ENCODE measurements around the gene PITPNM2.
"Not testable (repeated sequence)": the region's sequence is repeated elsewhere in the genome, so short reads cannot be mapped to it uniquely, and the experiment has no call there.

The PITPNM2 gene

DNA sequence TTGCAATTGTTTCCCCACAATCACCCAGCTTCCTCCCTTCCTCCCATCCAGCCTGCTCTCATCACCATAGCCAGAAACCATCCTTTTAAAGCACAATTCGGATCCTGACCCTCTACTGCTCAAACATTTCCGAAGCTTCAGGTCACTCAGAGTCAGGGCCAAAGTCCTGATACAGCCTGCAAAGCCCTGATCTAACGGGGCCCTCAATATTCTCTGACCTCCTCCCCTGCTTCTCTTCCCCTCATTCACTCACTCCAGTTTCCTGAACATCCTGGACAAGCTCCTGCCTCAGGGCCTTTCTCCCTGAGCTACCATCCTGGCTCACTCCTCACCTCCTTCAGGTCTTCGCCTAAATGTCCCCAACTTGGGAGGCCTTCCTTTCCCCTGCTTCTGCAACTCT is 46.1 kb downstream of the PITPNM2 start:
- DNase-seq (ENCODE audit: insufficient read length, low spot score): no peak
- TF ChIP-seq, protein P1, sequence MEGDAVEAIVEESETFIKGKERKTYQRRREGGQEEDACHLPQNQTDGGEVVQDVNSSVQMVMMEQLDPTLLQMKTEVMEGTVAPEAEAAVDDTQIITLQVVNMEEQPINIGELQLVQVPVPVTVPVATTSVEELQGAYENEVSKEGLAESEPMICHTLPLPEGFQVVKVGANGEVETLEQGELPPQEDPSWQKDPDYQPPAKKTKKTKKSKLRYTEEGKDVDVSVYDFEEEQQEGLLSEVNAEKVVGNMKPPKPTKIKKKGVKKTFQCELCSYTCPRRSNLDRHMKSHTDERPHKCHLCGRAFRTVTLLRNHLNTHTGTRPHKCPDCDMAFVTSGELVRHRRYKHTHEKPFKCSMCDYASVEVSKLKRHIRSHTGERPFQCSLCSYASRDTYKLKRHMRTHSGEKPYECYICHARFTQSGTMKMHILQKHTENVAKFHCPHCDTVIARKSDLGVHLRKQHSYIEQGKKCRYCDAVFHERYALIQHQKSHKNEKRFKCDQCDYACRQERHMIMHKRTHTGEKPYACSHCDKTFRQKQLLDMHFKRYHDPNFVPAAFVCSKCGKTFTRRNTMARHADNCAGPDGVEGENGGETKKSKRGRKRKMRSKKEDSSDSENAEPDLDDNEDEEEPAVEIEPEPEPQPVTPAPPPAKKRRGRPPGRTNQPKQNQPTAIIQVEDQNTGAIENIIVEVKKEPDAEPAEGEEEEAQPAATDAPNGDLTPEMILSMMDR (IDR thresholded peaks at IDR 0.05; ENCODE audit: insufficient read depth, missing control alignments): no peak
- FAIRE-seq: no peak

DNA sequence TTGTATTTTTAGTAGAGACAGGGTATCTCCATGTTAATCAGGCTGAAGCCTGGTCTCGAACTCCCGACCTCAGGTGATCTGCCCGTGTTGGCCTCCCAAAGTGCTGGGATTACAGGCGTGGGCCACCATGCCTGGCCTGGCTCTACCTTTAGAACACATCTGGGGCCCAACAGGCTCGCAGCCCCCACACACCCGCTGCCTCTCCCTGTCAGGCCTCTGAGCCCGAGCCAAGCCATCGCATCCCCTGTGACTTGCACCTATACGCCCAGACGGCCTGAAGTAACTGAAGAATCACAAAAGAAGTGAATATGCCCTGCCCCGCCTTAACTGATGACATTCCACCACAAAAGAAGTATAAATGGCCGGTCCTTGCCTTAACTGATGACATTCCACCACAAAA is 46.8 kb downstream of the PITPNM2 start:
- FAIRE-seq; DNase-seq (ENCODE audit: insufficient read length, low spot score): not testable (repeated sequence)

DNA sequence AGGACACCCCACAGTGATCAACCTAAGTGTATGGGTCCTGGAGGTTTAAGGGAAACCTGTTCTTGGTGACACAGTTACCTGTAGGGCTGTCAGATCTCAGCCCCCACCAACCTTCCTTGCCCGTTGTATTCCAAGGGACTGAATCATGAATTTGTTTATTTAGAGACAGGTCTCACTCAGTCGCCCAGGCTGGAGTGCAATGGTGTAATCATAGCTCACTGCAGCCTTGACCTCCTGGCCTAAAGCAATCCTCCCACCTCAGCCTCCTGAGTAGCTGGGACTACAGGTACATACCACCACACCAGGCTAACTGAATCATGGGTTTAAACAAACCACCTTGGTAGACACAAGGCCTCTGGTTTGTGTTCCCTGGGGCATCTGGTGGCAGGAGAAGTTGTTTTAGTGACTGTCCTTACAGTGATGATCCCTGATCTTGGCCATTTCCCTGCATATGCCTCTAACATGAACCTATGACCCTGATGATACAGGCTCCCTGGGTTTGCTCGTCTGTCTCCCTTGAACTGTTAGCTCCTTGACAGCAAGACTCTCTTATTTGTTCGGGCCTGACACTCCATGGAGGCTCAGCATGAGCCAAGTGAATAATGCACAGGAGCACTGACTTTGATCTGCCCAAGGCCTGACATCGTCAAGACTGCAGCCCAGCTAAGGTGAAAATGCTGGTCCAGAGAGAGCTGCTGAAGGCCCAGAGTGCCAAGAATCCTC is 47.9 kb downstream of the PITPNM2 start:
- DNase-seq (ENCODE audit: insufficient read length, low spot score) (no peak), FAIRE-seq (no peak)
- TF ChIP-seq, protein P1 (IDR thresholded peaks at IDR 0.05; ENCODE audit: insufficient read depth, missing control alignments): no peak

DNA sequence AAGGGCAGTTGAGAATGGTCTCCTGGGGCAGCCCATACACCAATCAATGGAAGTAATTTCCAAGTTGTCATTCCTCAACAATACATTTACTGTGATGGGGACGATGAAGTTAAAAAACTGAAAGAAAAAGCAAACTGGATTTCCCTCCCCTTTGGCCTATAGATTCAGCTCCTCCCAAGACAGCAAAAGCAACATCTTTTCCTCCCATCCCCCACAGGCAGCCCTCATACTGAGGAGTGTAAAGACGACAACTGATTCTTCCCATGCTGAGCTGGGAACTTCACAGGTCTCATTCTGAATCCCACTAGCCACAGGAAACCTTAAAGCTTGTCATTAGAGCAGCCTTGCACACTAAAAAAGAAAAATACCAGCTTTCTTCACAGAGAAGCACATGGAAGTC is 48.5 kb downstream of the PITPNM2 start:
- no peak for FAIRE-seq
- DNase-seq (ENCODE audit: insufficient read length, low spot score): no peak
- TF ChIP-seq, protein P1 (IDR thresholded peaks at IDR 0.05; ENCODE audit: insufficient read depth, missing control alignments): no peak

DNA sequence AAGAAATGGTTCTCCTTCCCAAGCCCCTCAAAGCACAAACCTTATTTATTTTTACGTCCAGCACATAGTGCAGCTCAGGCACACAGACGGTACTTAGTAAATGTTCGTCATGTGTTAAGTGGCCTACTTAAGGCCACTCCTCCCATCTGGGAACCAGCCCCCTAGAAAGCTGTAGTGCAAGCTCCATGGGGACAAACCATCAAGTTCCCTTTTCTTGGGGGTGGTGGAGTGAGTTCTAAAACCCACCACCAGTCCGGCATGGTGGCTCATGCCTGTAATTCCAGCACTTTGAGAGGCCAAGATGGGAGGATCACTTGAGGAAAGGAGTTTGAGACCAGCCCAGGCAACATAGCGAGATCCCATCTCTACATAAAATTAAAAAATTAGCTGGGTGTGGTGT is 49.4 kb downstream of the PITPNM2 start:
- no peak for DNase-seq (ENCODE audit: insufficient read length, low spot score)
- no peak for FAIRE-seq
- TF ChIP-seq, protein P1 (IDR thresholded peaks at IDR 0.05; ENCODE audit: insufficient read depth, missing control alignments): no peak
